Mesenteric fat pad (tissue), 1 donor: ENCODE measurements around the gene OLIG3. TPM values are rescaled to one million over a fixed set of nuclear protein-coding genes. Genes with fewer than 3 reads are reported as not detected.

Experiments used
- DNase-seq: peaks from one replicate; pipeline ENCODE4 v3.0.0-alpha.2; 2020; ENCODE audit warnings: low spot score
- total RNA-seq: library from RNA; stranded (reverse); fragmentation: NEBNext Ultra II Directional; extraction: Animal tissue kit (Norgen Biotek cat#: 25700); gene quantifications from one replicate; pipeline ENCODE4 v1.2.1, GENCODE V29; 2021
- donor health status: DM: yes; HTN: yes; CAD: no.

Gene OLIG3
- total RNA-seq, 1 donor from 2014 or later = not detected

GRCh38 chr6:137496368-137496767 is 2.2 kb upstream of the OLIG3 start:
- DNase-seq = no peak

GRCh38 chr6:137495703-137496336 is 1.6 kb upstream of the OLIG3 start:
- no peak for DNase-seq

GRCh38 chr6:137494988-137495702 is 951 bp upstream of the OLIG3 start:
- no peak for DNase-seq

GRCh38 chr6:137493218-137494038 is 766 bp downstream of the OLIG3 start:
- no peak for DNase-seq

- DNase-seq = no peak
Measured at GRCh38 chr6:137492289-137493217, 1.6 kb downstream of the OLIG3 start.

GRCh38 chr6:137491478-137491877 is 2.7 kb downstream of the OLIG3 start:
- DNase-seq = no peak

GRCh38 chr6:137490961-137491360 is 3.2 kb downstream of the OLIG3 start:
- no peak for DNase-seq

- DNase-seq = no peak
Measured at GRCh38 chr6:137490006-137490905, 3.9 kb downstream of the OLIG3 start.

GRCh38 chr6:137489046-137490005 is 4.9 kb downstream of the OLIG3 start:
- no peak for DNase-seq

GRCh38 chr6:137488150-137489045 is 5.8 kb downstream of the OLIG3 start:
- DNase-seq = no peak

- no peak for DNase-seq
Measured at GRCh38 chr6:137487869-137488149, 6.4 kb downstream of the OLIG3 start.

- DNase-seq = no peak
Measured at GRCh38 chr6:137487181-137487868, 6.9 kb downstream of the OLIG3 start.

- no peak for DNase-seq
Measured at GRCh38 chr6:137486416-137486815, 7.8 kb downstream of the OLIG3 start.

GRCh38 chr6:137480431-137480830 is 13.8 kb downstream of the OLIG3 start:
- no peak for DNase-seq

- DNase-seq = no peak
Measured at GRCh38 chr6:137475103-137475502, 19.1 kb downstream of the OLIG3 start.

- DNase-seq = no peak
Measured at GRCh38 chr6:137473598-137473997, 20.6 kb downstream of the OLIG3 start.

GRCh38 chr6:137472641-137473137 is 21.5 kb downstream of the OLIG3 start:
- DNase-seq = no peak
